ENCODE results near the gene GULP1. TPM values are rescaled to one million over a fixed set of nuclear protein-coding genes. Genes with fewer than 3 reads are reported as not detected.
"Not testable (repeated sequence)": the region's sequence is repeated elsewhere in the genome, so short reads cannot be mapped to it uniquely, and the experiment has no call there.

Gene GULP1
- polyA plus RNA-seq, 12 donors = 18.2 to 31.0 (median 22.6) TPM; not detected in 1

DNA sequence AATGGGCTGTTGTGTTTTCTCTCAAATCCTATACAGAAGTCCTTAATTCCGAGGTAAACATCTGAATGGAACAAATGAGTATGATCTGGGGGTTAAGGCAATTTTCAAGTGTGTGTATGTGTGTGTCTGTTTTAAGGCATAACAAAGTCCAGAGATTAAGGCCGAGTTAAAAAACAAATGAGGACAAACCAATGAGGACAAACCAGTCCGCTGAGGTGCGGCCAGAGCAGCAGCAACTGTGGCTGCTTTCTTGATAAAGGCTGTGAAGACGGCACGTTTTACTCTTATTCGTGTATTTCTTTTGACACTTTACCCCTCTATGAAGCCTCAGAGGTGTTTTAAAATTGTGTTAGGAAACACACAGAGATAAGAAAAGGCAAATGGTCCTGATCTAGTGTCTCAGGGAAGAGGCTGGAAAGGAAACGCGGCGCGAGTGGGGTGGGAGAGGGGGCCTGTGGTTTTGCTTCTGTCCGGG is 495 bp upstream of the GULP1 start:
- no peak for DNase-seq

DNA sequence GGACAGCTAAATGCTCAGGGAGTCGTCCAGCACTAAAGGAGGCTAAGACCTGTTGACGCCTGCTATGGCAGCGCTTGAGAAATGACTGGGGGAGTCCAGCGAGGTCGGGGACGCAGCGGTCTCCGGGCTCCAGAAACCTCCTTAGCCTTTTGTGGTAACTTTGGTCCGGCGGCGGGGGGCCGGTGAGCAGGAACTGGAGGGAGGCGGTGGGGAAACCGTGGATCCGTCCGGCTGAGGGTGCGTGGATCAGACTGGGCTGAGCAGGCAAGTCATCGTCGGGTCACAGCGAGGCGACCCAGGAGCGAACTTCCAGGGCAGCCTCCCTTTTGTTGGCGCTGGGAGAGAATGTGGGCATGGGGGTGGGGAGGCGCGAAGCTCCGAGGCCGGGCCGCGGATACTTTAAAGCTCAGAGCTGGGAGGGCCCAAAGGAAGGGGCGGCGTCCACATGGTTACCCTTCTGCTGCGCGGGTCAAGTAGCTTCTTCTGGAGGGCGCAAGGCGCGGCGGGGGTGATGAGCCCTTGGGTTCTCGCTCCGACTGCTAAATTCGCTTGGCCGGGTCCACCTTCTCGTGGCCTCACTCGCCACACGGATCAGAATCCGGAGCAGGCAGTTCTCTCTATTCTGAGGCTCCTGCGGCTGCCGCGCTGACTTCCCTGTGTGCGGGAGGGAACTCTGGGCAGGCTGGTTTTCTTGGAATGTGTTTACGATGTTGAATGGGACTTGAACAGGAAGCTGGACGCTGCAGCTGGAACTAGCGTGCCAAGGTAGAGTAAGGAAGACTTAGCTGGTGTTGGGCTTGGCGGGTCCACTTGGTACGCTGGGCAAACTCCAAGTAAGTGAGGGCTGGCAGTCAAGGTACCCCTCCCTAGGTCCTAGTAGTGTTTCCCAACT is 920 bp downstream of the GULP1 start:
- DNase-seq = peak; percentile 77

DNA sequence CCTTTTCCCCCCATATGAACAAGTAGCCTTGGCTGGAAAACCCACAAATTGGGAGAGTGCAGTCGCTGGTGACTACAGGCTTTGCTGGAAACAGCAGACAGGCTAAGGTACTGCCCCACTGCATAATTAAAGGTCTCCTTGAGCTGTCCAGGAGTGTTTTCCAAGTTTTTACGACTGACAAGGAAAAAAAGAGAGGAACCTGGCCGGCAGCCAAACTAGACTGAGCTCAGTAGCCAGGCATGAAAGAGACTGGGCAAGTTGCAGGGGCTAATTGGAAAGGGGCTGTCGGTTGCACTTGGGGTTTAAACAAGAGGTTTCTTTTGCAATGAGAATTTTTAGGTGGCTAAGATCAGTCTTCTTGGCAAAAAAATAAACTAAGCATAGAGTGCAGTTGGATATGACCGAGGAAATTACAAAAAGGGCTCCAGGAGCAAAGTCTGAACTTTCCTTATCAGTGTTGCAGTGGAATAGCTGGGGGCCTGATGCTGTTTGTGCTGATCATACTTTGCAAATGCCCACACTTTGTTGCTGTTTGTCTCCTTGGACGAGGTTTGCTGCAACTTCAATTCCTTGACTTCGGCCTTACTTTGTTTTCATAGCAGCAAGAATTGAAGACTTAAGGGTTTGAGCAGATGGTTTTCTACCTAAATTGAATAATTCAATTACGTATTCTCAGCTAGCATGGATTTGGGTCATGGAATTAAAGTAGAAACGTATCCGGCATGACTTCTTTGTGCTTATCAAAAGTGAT is 2.1 kb downstream of the GULP1 start:
- DNase-seq = peak; percentile 82

DNA sequence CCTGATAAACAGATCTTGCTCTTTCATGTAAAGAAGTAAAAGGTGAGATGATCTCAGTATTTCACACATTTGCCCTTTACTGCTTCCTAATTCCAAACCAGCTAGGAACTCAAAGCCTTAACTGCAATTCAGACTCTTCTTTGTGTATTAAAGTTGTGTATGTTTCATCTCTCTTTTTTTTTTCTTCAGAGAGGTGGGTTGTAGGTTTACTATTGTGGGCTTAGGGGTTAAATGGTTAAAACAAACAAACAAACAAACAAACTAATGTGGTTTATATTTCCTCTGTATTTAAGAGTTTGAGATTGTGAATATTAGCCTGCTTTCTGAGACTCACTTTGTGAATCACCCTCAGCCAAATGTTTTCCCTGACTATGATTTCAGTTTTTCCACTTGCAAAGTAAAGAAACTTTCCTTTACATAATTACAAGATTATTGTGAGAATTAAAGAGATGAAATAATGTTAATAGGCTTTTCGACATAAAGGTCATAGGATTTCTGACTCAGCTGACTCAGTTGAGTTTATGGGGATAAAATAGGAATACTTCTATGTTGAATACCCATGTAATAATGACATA is 2.8 kb downstream of the GULP1 start:
- DNase-seq = peak; percentile 33

GRCh38 chr2:188295067-188295685 is 3.5 kb downstream of the GULP1 start:
- no peak for DNase-seq

GRCh38 chr2:188297978-188298377 is 6.3 kb downstream of the GULP1 start:
- DNase-seq = no peak

GRCh38 chr2:188298937-188299371 is 7.3 kb downstream of the GULP1 start:
- not testable (repeated sequence) for DNase-seq

GRCh38 chr2:188303363-188304031 is 11.8 kb downstream of the GULP1 start:
- no peak for DNase-seq

- DNase-seq = no peak
Observed at GRCh38 chr2:188305271-188305670, 13.6 kb downstream of the GULP1 start.

DNA sequence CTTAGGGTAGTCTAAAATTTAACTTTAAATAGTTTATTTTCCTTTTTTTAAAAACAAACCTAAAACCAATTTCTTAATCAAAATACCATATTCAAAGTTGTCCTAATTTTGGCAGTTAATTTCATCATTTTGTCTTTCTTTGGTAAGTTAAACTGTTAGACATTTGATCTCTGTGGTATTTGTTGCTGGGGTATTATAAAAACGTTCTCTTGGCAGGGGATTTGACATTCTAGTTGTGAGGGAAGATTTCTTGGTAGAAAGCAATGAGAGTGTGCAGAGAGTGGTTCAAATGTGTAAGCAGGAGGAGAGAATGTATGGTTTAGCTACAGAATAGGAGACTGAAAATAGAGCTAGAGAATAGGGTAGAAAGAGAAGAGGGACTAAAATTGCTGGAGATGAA is 14.6 kb downstream of the GULP1 start:
- no peak for DNase-seq

DNA sequence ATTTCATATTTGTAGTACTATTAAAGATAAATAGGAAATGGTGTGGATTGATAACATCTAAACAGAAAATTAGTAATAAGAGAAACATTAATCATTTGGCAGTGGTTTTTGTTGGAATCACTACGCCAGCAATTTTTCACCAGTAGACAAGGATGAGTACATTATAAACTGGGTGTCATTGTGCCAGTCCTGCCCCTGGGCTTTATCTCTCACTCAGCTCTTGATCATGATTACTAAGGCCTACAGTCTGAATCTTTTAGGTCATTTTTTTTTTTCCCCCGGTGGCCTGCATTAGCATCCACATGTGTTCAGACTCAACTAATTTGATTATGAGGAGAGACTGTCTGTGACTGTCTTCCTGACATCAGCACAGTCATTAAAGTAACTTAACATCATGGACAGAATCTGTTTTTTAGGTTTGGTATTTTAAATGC is 16.2 kb downstream of the GULP1 start:
- DNase-seq = no peak

- no peak for DNase-seq
Observed at GRCh38 chr2:188308483-188308882, 16.8 kb downstream of the GULP1 start.

DNA sequence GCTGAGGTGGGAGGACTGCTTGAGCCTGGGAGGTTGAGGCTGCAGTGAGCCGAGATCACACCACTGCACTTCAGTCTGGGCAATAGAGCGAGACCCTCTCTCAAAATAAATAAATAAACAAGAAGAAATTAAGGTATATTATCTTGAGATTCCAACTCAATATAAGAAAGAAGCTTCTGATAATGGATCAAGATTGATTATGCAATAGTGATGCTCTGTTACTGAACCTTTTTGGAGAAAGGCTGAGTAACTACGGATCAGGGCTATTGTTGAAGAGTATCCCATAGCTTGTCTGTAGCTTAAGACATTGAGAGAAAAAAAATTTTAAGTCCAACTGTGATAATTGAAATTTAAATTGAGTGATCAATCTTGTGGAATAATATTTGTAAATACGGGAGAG is 17.7 kb downstream of the GULP1 start:
- DNase-seq = no peak

DNA sequence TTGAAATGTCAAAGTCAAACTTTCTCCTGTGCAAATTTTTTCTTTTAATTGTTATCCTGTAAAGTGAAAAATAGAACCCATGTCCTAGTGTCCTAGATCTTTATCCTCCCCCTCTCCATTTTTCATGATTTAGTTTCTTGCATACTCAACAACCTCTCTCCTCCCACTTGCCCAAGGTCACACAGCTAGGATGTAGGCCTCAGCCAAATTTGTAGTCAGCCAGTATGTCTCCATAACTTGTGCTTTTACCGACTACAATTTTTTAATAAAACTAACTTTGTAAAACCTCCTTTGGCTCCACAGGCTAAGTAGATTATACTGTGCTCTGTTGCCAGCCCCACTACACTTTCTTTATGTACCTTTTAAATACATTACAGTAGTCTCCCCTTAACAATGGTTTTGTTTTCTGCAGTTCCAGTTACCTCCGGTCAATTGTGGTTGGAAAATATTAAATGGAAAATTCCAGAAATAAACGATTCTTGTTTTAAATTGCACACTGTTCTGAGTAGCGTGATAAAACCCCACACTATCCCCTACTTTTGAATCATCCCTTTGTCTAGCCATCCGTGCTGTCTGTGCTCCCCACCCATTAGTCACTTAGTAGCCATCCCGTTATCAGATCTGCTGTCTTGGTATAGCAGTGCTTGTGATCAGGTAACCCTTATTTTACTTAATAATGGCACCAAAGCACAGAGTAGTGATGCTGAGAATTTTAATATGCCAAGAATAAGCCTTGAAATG is 22.8 kb downstream of the GULP1 start:
- DNase-seq = no peak

GRCh38 chr2:188315750-188316149 is 24.1 kb downstream of the GULP1 start:
- DNase-seq = no peak

GRCh38 chr2:188316342-188316741 is 24.7 kb downstream of the GULP1 start:
- DNase-seq = no peak

GRCh38 chr2:188316791-188317423 is 25.2 kb downstream of the GULP1 start:
- DNase-seq = no peak

DNA sequence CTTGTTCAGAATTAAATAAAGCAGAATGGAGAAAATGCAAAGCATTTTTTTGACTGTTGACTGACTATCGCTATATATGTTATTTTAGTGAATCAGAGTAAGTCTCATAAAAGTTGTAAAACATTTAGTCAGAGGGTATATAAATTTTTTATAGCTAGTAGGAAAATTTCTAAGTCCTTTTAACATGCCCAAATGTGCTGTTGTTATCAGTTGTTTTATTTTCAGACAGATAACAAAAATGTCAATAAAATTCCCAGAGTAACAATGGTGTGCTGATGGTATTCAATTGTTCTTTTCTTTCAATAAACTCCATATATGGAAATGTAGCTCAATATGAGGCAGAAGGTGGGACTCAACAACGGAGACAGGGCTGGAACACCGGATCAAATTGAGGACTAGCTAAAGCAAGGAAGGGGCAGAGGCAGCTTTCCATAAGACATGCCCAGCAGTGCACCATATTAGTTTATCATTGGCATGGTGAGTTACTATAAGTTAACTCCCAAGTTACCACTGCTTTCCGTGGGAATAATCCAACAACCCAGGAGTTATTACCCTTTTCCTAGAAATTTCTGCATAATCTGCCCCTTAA is 26.6 kb downstream of the GULP1 start:
- no peak for DNase-seq

- no peak for DNase-seq
Observed at GRCh38 chr2:188319838-188320237, 28.2 kb downstream of the GULP1 start.

GRCh38 chr2:188320861-188321260 is 29.2 kb downstream of the GULP1 start:
- no peak for DNase-seq
